WTC11 (cell line): Measurements from ENCODE around the gene BTD.

Experiments used
- CTCF ChIP-seq: fragments of 200-600 bp; IDR thresholded peaks from 2 replicates; pipeline ENCODE4 v1.8.0; 2022; ENCODE audit warnings: antibody characterized with exemption
- GRHL2 ChIP-seq: fragments of 250-450 bp; sonication (Bioruptor Pico); IDR thresholded peaks from 2 replicates; pipeline ENCODE4 v1.8.0; 2022; ENCODE audit warnings: mild to moderate bottlenecking, moderate library complexity; ENCODE audit not compliant: insufficient replicate concordance, severe bottlenecking
- NFYB ChIP-seq: sonication (generic); formaldehyde crosslinking; conservative IDR thresholded peaks from 2 replicates; pipeline ENCODE4 v1.8.0; 2022; ENCODE audit warnings: low read depth, missing genetic modification reagents
- SMAD3 ChIP-seq: sonication (generic); formaldehyde crosslinking; IDR thresholded peaks from 2 replicates; pipeline ENCODE4 v1.8.0; 2022; ENCODE audit warnings: missing genetic modification reagents, mild to moderate bottlenecking, borderline replicate concordance
- SP1 ChIP-seq: sonication (generic); formaldehyde crosslinking; conservative IDR thresholded peaks from 2 replicates; pipeline ENCODE4 v1.8.1; 2022; ENCODE audit warnings: missing genetic modification reagents
- ZNF416 ChIP-seq: fragments of 250-450 bp; sonication (Bioruptor Pico); IDR thresholded peaks from 2 replicates; pipeline ENCODE4 v1.9.0; 2021; ENCODE audit warnings: mild to moderate bottlenecking, inconsistent platforms
- TF ChIP-seq, protein P1 (sequence below): sonication (generic); formaldehyde crosslinking; IDR thresholded peaks from 2 replicates; pipeline ENCODE4 v1.8.1; 2022; ENCODE audit warnings: mild to moderate bottlenecking, moderate library complexity, missing genetic modification reagents
- TF ChIP-seq, protein P2 (sequence below): sonication (generic); formaldehyde crosslinking; IDR thresholded peaks from 2 replicates; pipeline ENCODE4 v1.8.1; 2023; ENCODE audit warnings: mild to moderate bottlenecking, missing genetic modification reagents

DNA sequence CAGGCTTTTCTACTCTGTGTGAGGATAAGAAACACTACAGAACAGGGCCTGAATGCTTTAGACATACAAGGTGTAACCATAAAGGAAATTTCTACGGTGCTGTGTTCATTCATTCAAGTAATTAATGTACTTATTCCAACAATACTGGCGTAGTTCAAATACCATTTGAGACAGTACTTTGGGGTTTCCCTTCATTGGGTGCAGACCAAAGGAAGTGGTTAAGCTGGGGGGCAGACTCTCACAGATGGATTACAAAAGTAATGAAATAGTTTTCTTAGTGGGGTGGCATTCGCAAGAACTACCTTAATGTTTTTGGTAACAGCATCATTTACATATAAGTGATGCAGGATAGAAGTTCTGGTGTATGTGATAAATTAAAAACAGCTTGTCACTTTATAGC, 65.9 kb downstream of the BTD start:
- TF ChIP-seq SMAD3 (no peak), CTCF (no peak), GRHL2 (CRISPR knock-in tag) (no peak), SP1 (CRISPR knock-in tag) (no peak), ZNF416 (CRISPR knock-in tag) (no peak), NFYB (CRISPR knock-in tag) (no peak)
- TF ChIP-seq, protein P1, sequence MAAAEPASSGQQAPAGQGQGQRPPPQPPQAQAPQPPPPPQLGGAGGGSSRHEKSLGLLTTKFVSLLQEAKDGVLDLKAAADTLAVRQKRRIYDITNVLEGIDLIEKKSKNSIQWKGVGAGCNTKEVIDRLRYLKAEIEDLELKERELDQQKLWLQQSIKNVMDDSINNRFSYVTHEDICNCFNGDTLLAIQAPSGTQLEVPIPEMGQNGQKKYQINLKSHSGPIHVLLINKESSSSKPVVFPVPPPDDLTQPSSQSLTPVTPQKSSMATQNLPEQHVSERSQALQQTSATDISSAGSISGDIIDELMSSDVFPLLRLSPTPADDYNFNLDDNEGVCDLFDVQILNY (CRISPR knock-in tag): no peak
- TF ChIP-seq, protein P2, sequence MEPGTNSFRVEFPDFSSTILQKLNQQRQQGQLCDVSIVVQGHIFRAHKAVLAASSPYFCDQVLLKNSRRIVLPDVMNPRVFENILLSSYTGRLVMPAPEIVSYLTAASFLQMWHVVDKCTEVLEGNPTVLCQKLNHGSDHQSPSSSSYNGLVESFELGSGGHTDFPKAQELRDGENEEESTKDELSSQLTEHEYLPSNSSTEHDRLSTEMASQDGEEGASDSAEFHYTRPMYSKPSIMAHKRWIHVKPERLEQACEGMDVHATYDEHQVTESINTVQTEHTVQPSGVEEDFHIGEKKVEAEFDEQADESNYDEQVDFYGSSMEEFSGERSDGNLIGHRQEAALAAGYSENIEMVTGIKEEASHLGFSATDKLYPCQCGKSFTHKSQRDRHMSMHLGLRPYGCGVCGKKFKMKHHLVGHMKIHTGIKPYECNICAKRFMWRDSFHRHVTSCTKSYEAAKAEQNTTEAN (CRISPR knock-in tag): no peak
